GM13976 (cell line): ENCODE data around the gene SMR3B.

Experiments
- DNase-seq: peaks from one replicate; pipeline ENCODE4 v3.0.0; 2012; ENCODE audit warnings: low spot score
- CTCF ChIP-seq: IDR thresholded peaks from 2 replicates; pipeline ENCODE4 v1.5.1; 2012; ENCODE audit warnings: borderline replicate concordance, mild to moderate bottlenecking; ENCODE audit not compliant: insufficient read depth; ENCODE audit errors: extremely low read depth, missing control alignments, control extremely low read depth
- in situ Hi-C: fragments of 300-500 bp; cut with MboI; formaldehyde crosslinking; loops from one replicate; pipeline ENCODE4 v1.12.0; 2022; ENCODE audit warnings: low sequenced_read_pairs, mixed read lengths, inconsistent platforms; ENCODE audit not compliant: unreplicated experiment

Gene SMR3B

GRCh38 chr4:70382691-70383181 lies at the start of gene SMR3B:
Gene SMR3B (plus strand): TSS chr4:70383131. CDS start chr4:70384511, 1,380 bp downstream.
- no peak for DNase-seq
- TF ChIP-seq CTCF = no peak
- in situ Hi-C loops = no loop called here

- in situ Hi-C loops = no loop called here
- no peak for DNase-seq
- TF ChIP-seq CTCF = no peak
Measured at GRCh38 chr4:70334681-70335080, 48.2 kb upstream of the SMR3B start, which contains the start of gene CABS1. Gene CABS1 (plus strand): TSS chr4:70334981. CDS start chr4:70335040, 59 bp downstream.

GRCh38 chr4:70336043-70336442 lies 46.9 kb upstream of the SMR3B start:
- DNase-seq = no peak
- no peak for TF ChIP-seq CTCF
- in situ Hi-C loops = no loop called here

GRCh38 chr4:70337886-70338420 lies 45.0 kb upstream of the SMR3B start:
- in situ Hi-C loops = no loop called here
- TF ChIP-seq CTCF = no peak
- no peak for DNase-seq

- DNase-seq = no peak
- in situ Hi-C loops = no loop called here
- TF ChIP-seq CTCF = no peak
Measured at GRCh38 chr4:70356185-70356584, 26.7 kb upstream of the SMR3B start.

GRCh38 chr4:70359115-70359661 lies 23.7 kb upstream of the SMR3B start:
- in situ Hi-C loops = no loop called here
- DNase-seq = no peak
- no peak for TF ChIP-seq CTCF
